Measurements from ENCODE around the gene KRT32. TPM values are rescaled to one million over a fixed set of nuclear protein-coding genes. Genes with fewer than 3 reads are reported as not detected.

The KRT32 gene
- total RNA-seq: not detected in 2 replicates

- DNase-seq (ENCODE audit: low spot score): no peak
- no peak within 1 kb of the TSS for H3K4me3 Mint-ChIP-seq
- no peaks in the 10 kb centered on the region for H3K4me1 Mint-ChIP-seq (ENCODE audit: low read depth)
- H3K27ac Mint-ChIP-seq: no peak within 1 kb of the TSS
- H3K36me3 Mint-ChIP-seq (ENCODE audit: low read depth): no peaks in the 10 kb centered on the region
- peaks cover 6% of the 10 kb centered on the region for H3K27me3 Mint-ChIP-seq (ENCODE audit: insufficient read depth)
- no peaks in the 10 kb centered on the region for H3K9me3 Mint-ChIP-seq
- intact Hi-C loops (cut with micrococcal nuclease): no loop called here
These were observed at the start of gene KRT32 for GRCh38 chr17:41466988-41467387. Gene KRT32 (minus strand): TSS chr17:41467386. CDS start chr17:41467325, 61 bp downstream.

GRCh38 chr17:41516830-41517283, 49.7 kb upstream of the KRT32 start:
- H3K4me3 Mint-ChIP-seq: no peak overlapping the region
- H3K27ac Mint-ChIP-seq: no peak overlapping the region
- DNase-seq (ENCODE audit: low spot score): no peak
- H3K4me1 Mint-ChIP-seq (ENCODE audit: low read depth): no peaks in the 10 kb centered on the region
- intact Hi-C loops (cut with micrococcal nuclease): no loop called here
- H3K27me3 Mint-ChIP-seq (ENCODE audit: insufficient read depth): peaks cover 8% of the 10 kb centered on the region
- no peaks in the 10 kb centered on the region for H3K9me3 Mint-ChIP-seq
- H3K36me3 Mint-ChIP-seq (ENCODE audit: low read depth): no peaks in the 10 kb centered on the region

- H3K36me3 Mint-ChIP-seq (ENCODE audit: low read depth): no peaks in the 10 kb centered on the region
- H3K9me3 Mint-ChIP-seq: no peaks in the 10 kb centered on the region
- no peak for DNase-seq (ENCODE audit: low spot score)
- H3K27ac Mint-ChIP-seq: no peak overlapping the region
- no peak overlapping the region for H3K4me3 Mint-ChIP-seq
- intact Hi-C loops (cut with micrococcal nuclease): no loop called here
- H3K27me3 Mint-ChIP-seq (ENCODE audit: insufficient read depth): peaks cover 11% of the 10 kb centered on the region
- H3K4me1 Mint-ChIP-seq (ENCODE audit: low read depth): no peaks in the 10 kb centered on the region
These were observed 49.1 kb upstream of the KRT32 start for GRCh38 chr17:41516147-41516829.

GRCh38 chr17:41513168-41513547, 46.0 kb upstream of the KRT32 start:
- no peak for DNase-seq (ENCODE audit: low spot score)
- H3K4me1 Mint-ChIP-seq (ENCODE audit: low read depth): no peaks in the 10 kb centered on the region
- no peaks in the 10 kb centered on the region for H3K9me3 Mint-ChIP-seq
- no peak overlapping the region for H3K27ac Mint-ChIP-seq
- intact Hi-C loops (cut with micrococcal nuclease): no loop called here
- H3K36me3 Mint-ChIP-seq (ENCODE audit: low read depth): no peaks in the 10 kb centered on the region
- H3K27me3 Mint-ChIP-seq (ENCODE audit: insufficient read depth): peaks cover 11% of the 10 kb centered on the region
- H3K4me3 Mint-ChIP-seq: no peak overlapping the region

- Mint-ChIP-seq H3K9me3 (no peaks in the 10 kb centered on the region), H3K4me1 (ENCODE audit: low read depth) (no peaks in the 10 kb centered on the region), H3K36me3 (ENCODE audit: low read depth) (no peaks in the 10 kb centered on the region), H3K27me3 (ENCODE audit: insufficient read depth) (peaks cover 11% of the 10 kb centered on the region), H3K4me3 (no peak overlapping the region), H3K27ac (no peak overlapping the region)
- no peak for DNase-seq (ENCODE audit: low spot score)
- intact Hi-C loops (cut with micrococcal nuclease): no loop called here
These were observed 45.5 kb upstream of the KRT32 start for GRCh38 chr17:41512546-41513167.

- DNase-seq (ENCODE audit: low spot score): no peak
- Mint-ChIP-seq H3K27me3 (ENCODE audit: insufficient read depth) (peaks cover 11% of the 10 kb centered on the region), H3K36me3 (ENCODE audit: low read depth) (no peaks in the 10 kb centered on the region), H3K4me1 (ENCODE audit: low read depth) (no peaks in the 10 kb centered on the region), H3K9me3 (no peaks in the 10 kb centered on the region), H3K27ac (no peak overlapping the region), H3K4me3 (no peak overlapping the region)
- intact Hi-C loops (cut with micrococcal nuclease): no loop called here
These were observed 44.5 kb upstream of the KRT32 start for GRCh38 chr17:41511716-41512115.

- H3K27ac Mint-ChIP-seq: no peak overlapping the region
- H3K36me3 Mint-ChIP-seq (ENCODE audit: low read depth): no peaks in the 10 kb centered on the region
- H3K9me3 Mint-ChIP-seq: no peaks in the 10 kb centered on the region
- H3K27me3 Mint-ChIP-seq (ENCODE audit: insufficient read depth): peaks cover 11% of the 10 kb centered on the region
- intact Hi-C loops (cut with micrococcal nuclease): no loop called here
- no peaks in the 10 kb centered on the region for H3K4me1 Mint-ChIP-seq (ENCODE audit: low read depth)
- H3K4me3 Mint-ChIP-seq: no peak overlapping the region
- no peak for DNase-seq (ENCODE audit: low spot score)
These were observed 43.9 kb upstream of the KRT32 start for GRCh38 chr17:41511116-41511515.

GRCh38 chr17:41510251-41511065, 43.3 kb upstream of the KRT32 start:
- DNase-seq (ENCODE audit: low spot score): no peak
- Mint-ChIP-seq H3K27me3 (ENCODE audit: insufficient read depth) (peaks cover 11% of the 10 kb centered on the region), H3K4me3 (no peak overlapping the region), H3K27ac (no peak overlapping the region), H3K9me3 (no peaks in the 10 kb centered on the region), H3K36me3 (ENCODE audit: low read depth) (no peaks in the 10 kb centered on the region), H3K4me1 (ENCODE audit: low read depth) (no peaks in the 10 kb centered on the region)
- intact Hi-C loops (cut with micrococcal nuclease): no loop called here

GRCh38 chr17:41507315-41507880, 40.2 kb upstream of the KRT32 start:
- Mint-ChIP-seq H3K4me1 (ENCODE audit: low read depth) (no peaks in the 10 kb centered on the region), H3K4me3 (no peak overlapping the region), H3K27ac (no peak overlapping the region), H3K9me3 (no peaks in the 10 kb centered on the region), H3K27me3 (ENCODE audit: insufficient read depth) (peaks cover 3% of the 10 kb centered on the region), H3K36me3 (ENCODE audit: low read depth) (no peaks in the 10 kb centered on the region)
- DNase-seq (ENCODE audit: low spot score): no peak
- intact Hi-C loops (cut with micrococcal nuclease): no loop called here

- intact Hi-C loops (cut with micrococcal nuclease): no loop called here
- Mint-ChIP-seq H3K27ac (no peak overlapping the region), H3K27me3 (ENCODE audit: insufficient read depth) (no peaks in the 10 kb centered on the region), H3K4me3 (no peak overlapping the region), H3K36me3 (ENCODE audit: low read depth) (no peaks in the 10 kb centered on the region), H3K4me1 (ENCODE audit: low read depth) (no peaks in the 10 kb centered on the region), H3K9me3 (no peaks in the 10 kb centered on the region)
- no peak for DNase-seq (ENCODE audit: low spot score)
These were observed 38.9 kb upstream of the KRT32 start for GRCh38 chr17:41505809-41506767.

- Mint-ChIP-seq H3K4me3 (no peak within 1 kb of the TSS), H3K36me3 (ENCODE audit: low read depth) (no peaks in the 10 kb centered on the region), H3K9me3 (no peaks in the 10 kb centered on the region), H3K27ac (no peak within 1 kb of the TSS), H3K4me1 (ENCODE audit: low read depth) (no peaks in the 10 kb centered on the region), H3K27me3 (ENCODE audit: insufficient read depth) (peaks cover 3% of the 10 kb centered on the region)
- intact Hi-C loops (cut with micrococcal nuclease): no loop called here
- no peak for DNase-seq (ENCODE audit: low spot score)
These were observed 38.0 kb upstream of the KRT32 start, which contains the start of gene KRT13 for GRCh38 chr17:41505007-41505808. Gene KRT13 (minus strand): TSS chr17:41505612. CDS start chr17:41505550, 62 bp downstream.
